Endodermal cell (in vitro differentiated cells): ENCODE data around the gene EEPD1. TPM values are rescaled to one million over a fixed set of nuclear protein-coding genes. Genes with fewer than 3 reads are reported as not detected.
A peak's percentile ranks its signal among the peaks of the same experiment; 100 is the strongest.

Source experiments
- DNase-seq: peaks from one replicate; pipeline ENCODE4 v3.0.0-alpha.2; 2017
- H3K27ac ChIP-seq: 2 replicates; pipeline ENCODE4 v1.5.1; 2013; ENCODE audit warnings: mild to moderate bottlenecking, low read depth, low read length, moderate library complexity
- H3K27me3 ChIP-seq: 2 replicates; pipeline ENCODE4 v1.6.1; 2013; ENCODE audit warnings: mild to moderate bottlenecking, low read length, moderate library complexity; ENCODE audit not compliant: insufficient read depth, control insufficient read depth, poor library complexity, severe bottlenecking
- H3K36me3 ChIP-seq: 2 replicates; pipeline ENCODE4 v1.7.0; 2013; ENCODE audit warnings: mild to moderate bottlenecking, low read length, moderate library complexity; ENCODE audit not compliant: control insufficient read depth, insufficient read depth
- H3K4me1 ChIP-seq: one replicate; pipeline ENCODE4 v1.7.0; 2013; ENCODE audit warnings: low read length; ENCODE audit not compliant: control insufficient read depth, insufficient read depth
- H3K4me3 ChIP-seq: 2 replicates; pipeline ENCODE4 v1.5.1; 2013; ENCODE audit warnings: mild to moderate bottlenecking, low read length, moderate library complexity
- H3K9ac ChIP-seq: 2 replicates; pipeline ENCODE4 v1.6.1; 2013; ENCODE audit warnings: mild to moderate bottlenecking, low read length, moderate library complexity; ENCODE audit not compliant: poor library complexity, severe bottlenecking; ENCODE audit errors: extremely low read depth
- H3K9me3 ChIP-seq: 2 replicates; pipeline ENCODE4 v1.6.1; 2013; ENCODE audit warnings: mild to moderate bottlenecking, low read length, moderate library complexity; ENCODE audit not compliant: control insufficient read depth
- H3K27ac Mint-ChIP-seq: 2 replicates; pipeline ENCODE4 v1.8.0; 2020; ENCODE audit warnings: mixed read lengths
- H3K27me3 Mint-ChIP-seq: 2 replicates; pipeline ENCODE4 v1.8.0; 2021; ENCODE audit warnings: mild to moderate bottlenecking, mixed read lengths; ENCODE audit not compliant: insufficient read depth
- H3K36me3 Mint-ChIP-seq: 2 replicates; pipeline ENCODE4 v1.8.0; 2020; ENCODE audit warnings: low read depth, mixed read lengths
- H3K4me1 Mint-ChIP-seq: 2 replicates; pipeline ENCODE4 v1.8.0; 2020; ENCODE audit warnings: mixed read lengths
- H3K4me3 Mint-ChIP-seq: 2 replicates; pipeline ENCODE4 v1.8.0; 2020; ENCODE audit warnings: mild to moderate bottlenecking, moderate library complexity, mixed read lengths
- H3K9me3 Mint-ChIP-seq: 2 replicates; pipeline ENCODE4 v1.8.0; 2020; ENCODE audit warnings: mild to moderate bottlenecking, mixed read lengths
- WGBS, 2 experiments: methylation state at CpG; one replicate each; pipeline versions ENCODE4 v1.1.5 to v1.1.7; 2013; ENCODE audit warnings: missing lambda C conversion rate in 2 of 2, mixed read lengths in 1 of 2; ENCODE audit not compliant: insufficient coverage in 1 of 2, insufficient read length in 1 of 2; 5-methylcytosine and 5-hydroxymethylcytosine counted together
- total RNA-seq, 2 donors: library from RNA; stranded (reverse); fragmentation: NEBNext Ultra II Directional in 1 of 2; extraction: Animal tissue kit (Norgen Biotek cat#: 25700) in 1 of 2; gene quantifications; 2 replicates in 1 of 2; 3 replicates in 1 of 2; pipeline ENCODE4 v1.2.1, GENCODE V29; 2021
- TF ChIP-seq, protein P1 (sequence below): fragments of 200-600 bp; sonication (generic); conservative IDR thresholded peaks from 2 replicates; pipeline ENCODE4 v1.5.0; 2021; ENCODE audit warnings: antibody characterized with exemption, mild to moderate bottlenecking

The EEPD1 gene
- total RNA-seq, 2 donors from 2014 or later: 9.7 to 11.4 TPM

- H3K27me3 Mint-ChIP-seq: no peaks in the 10 kb centered on the region
- H3K4me3 ChIP-seq: no peak overlapping the region
- TF ChIP-seq, protein P1, sequence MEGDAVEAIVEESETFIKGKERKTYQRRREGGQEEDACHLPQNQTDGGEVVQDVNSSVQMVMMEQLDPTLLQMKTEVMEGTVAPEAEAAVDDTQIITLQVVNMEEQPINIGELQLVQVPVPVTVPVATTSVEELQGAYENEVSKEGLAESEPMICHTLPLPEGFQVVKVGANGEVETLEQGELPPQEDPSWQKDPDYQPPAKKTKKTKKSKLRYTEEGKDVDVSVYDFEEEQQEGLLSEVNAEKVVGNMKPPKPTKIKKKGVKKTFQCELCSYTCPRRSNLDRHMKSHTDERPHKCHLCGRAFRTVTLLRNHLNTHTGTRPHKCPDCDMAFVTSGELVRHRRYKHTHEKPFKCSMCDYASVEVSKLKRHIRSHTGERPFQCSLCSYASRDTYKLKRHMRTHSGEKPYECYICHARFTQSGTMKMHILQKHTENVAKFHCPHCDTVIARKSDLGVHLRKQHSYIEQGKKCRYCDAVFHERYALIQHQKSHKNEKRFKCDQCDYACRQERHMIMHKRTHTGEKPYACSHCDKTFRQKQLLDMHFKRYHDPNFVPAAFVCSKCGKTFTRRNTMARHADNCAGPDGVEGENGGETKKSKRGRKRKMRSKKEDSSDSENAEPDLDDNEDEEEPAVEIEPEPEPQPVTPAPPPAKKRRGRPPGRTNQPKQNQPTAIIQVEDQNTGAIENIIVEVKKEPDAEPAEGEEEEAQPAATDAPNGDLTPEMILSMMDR: no peak
- no peak overlapping the region for H3K9ac ChIP-seq
- no peaks in the 10 kb centered on the region for H3K4me1 ChIP-seq
- H3K27me3 ChIP-seq: no peaks in the 10 kb centered on the region
- peak; percentile 9 for DNase-seq
- no peaks in the 10 kb centered on the region for H3K36me3 Mint-ChIP-seq
- H3K27ac ChIP-seq: no peak overlapping the region
- no peak overlapping the region for H3K27ac Mint-ChIP-seq
- no peaks in the 10 kb centered on the region for H3K36me3 ChIP-seq
- 44 to 46% methylated on average over 2 of the region's 2 CpGs for WGBS, 2 experiments
- no peaks in the 10 kb centered on the region for H3K9me3 Mint-ChIP-seq
- no peaks in the 10 kb centered on the region for H3K9me3 ChIP-seq
- H3K4me1 Mint-ChIP-seq: no peaks in the 10 kb centered on the region
- no peak overlapping the region for H3K4me3 Mint-ChIP-seq
Measured at GRCh38 chr7:36137754-36138153, 15.3 kb upstream of the EEPD1 start.

GRCh38 chr7:36138209-36138608, 14.8 kb upstream of the EEPD1 start:
- Mint-ChIP-seq H3K36me3 (no peaks in the 10 kb centered on the region), H3K27me3 (no peaks in the 10 kb centered on the region), H3K9me3 (no peaks in the 10 kb centered on the region), H3K4me1 (no peaks in the 10 kb centered on the region), H3K4me3 (no peak overlapping the region), H3K27ac (no peak overlapping the region)
- Histone ChIP-seq H3K36me3 (no peaks in the 10 kb centered on the region), H3K4me1 (no peaks in the 10 kb centered on the region), H3K27me3 (no peaks in the 10 kb centered on the region), H3K27ac (no peak overlapping the region), H3K9ac (no peak overlapping the region), H3K9me3 (no peaks in the 10 kb centered on the region), H3K4me3 (no peak overlapping the region)
- 96 to 97% methylated on average over 3 to 5 of the region's 5 CpGs for WGBS, 2 experiments
- peak; percentile 5 for DNase-seq
- TF ChIP-seq, protein P1: no peak

- TF ChIP-seq, protein P1: no peak
- H3K36me3 ChIP-seq: no peaks in the 10 kb centered on the region
- H3K27me3 ChIP-seq: no peaks in the 10 kb centered on the region
- no peak overlapping the region for H3K27ac ChIP-seq
- Mint-ChIP-seq H3K27ac (no peak overlapping the region), H3K4me1 (no peaks in the 10 kb centered on the region), H3K9me3 (no peaks in the 10 kb centered on the region), H3K36me3 (no peaks in the 10 kb centered on the region), H3K27me3 (no peaks in the 10 kb centered on the region), H3K4me3 (no peak overlapping the region)
- 100% methylated on average over 1 of the region's 1 CpG; no CpG with 5 or more reads in 1 of the 2 experiments for WGBS, 2 experiments
- peak; percentile 2 for DNase-seq
- no peak overlapping the region for H3K9ac ChIP-seq
- no peaks in the 10 kb centered on the region for H3K9me3 ChIP-seq
- no peaks in the 10 kb centered on the region for H3K4me1 ChIP-seq
- H3K4me3 ChIP-seq: no peak overlapping the region
Measured at GRCh38 chr7:36141351-36141750, 11.7 kb upstream of the EEPD1 start.
